Tibial nerve (tissue), 4 donors: Measurements from ENCODE around the gene RPP30. TPM values are rescaled to one million over a fixed set of nuclear protein-coding genes. Genes with fewer than 3 reads are reported as not detected.

Experiments used
- DNase-seq, 2 donors: peaks; one replicate each; pipeline ENCODE4 v3.0.0-alpha.2; 2019; ENCODE audit warnings: low spot score in 2 of 2
- H3K27ac ChIP-seq, 4 donors: fragments of 200-600 bp; sonication (generic) in 3 of 4; one replicate each; pipeline ENCODE4 v1.5.1; 2017 to 2019; ENCODE audit warnings: mild to moderate bottlenecking in 1 of 4
- H3K27me3 ChIP-seq, 2 donors: fragments of 200-600 bp; sonication (generic) in 1 of 2; one replicate each; pipeline versions ENCODE4 v1.5.1 to v1.6.0; 2017 to 2019
- H3K36me3 ChIP-seq, 3 donors: fragments of 200-600 bp; sonication (generic); one replicate each; pipeline ENCODE4 v1.5.1; 2018 to 2019
- H3K4me1 ChIP-seq, 4 donors: fragments of 200-600 bp; sonication (generic) in 3 of 4; one replicate each; pipeline ENCODE4 v1.5.1; 2017 to 2019
- H3K4me3 ChIP-seq, 4 donors: fragments of 200-600 bp; sonication (generic) in 3 of 4; one replicate each; pipeline ENCODE4 v1.5.1; 2017 to 2019; ENCODE audit warnings: mild to moderate bottlenecking in 1 of 4, moderate library complexity in 1 of 4
- H3K9me3 ChIP-seq, 4 donors: fragments of 200-600 bp; sonication (generic) in 3 of 4; one replicate each; pipeline ENCODE4 v1.5.1; 2017 to 2019
- CTCF ChIP-seq, 5 experiments: fragments of 200-600 bp in 3 of 5; fragments of 450-650 bp in 2 of 5; sonication (generic) in 3 of 5; IDR thresholded peaks; one replicate each; pipeline ENCODE4 v1.5.1; 2016 to 2019; ENCODE audit warnings: antibody characterized with exemption in 5 of 5, mild to moderate bottlenecking in 3 of 5, moderate library complexity in 2 of 5
- EP300 ChIP-seq, 2 donors: sonication (generic); formaldehyde crosslinking; IDR thresholded peaks; one replicate each; pipeline ENCODE4 v1.6.1; 2017; ENCODE audit warnings: antibody characterized with exemption in 2 of 2, mild to moderate bottlenecking in 1 of 2
- POLR2A ChIP-seq, 2 donors: fragments of 450-650 bp; IDR thresholded peaks; one replicate each; pipeline ENCODE4 v1.6.1; 2017; ENCODE audit warnings: antibody characterized with exemption in 2 of 2, mild to moderate bottlenecking in 2 of 2, moderate library complexity in 2 of 2
- WGBS, 2 donors: methylation state at CpG; one replicate each; pipeline ENCODE4 v1.1.5; 2018; 5-methylcytosine and 5-hydroxymethylcytosine counted together
- total RNA-seq, 4 donors: library from RNA; depleted of rRNA; stranded (reverse); fragments of >200 nt; gene quantifications; one replicate each; pipeline ENCODE4 v1.1.0, GENCODE V29; 2016

Gene RPP30
- 10 to 100 TPM; 19.4 to 46.5 (median 35.2) TPM for total RNA-seq

- 0 to 1% methylated on average over 27 to 33 of the region's 43 CpGs for WGBS, 2 donors
- TF ChIP-seq POLR2A (IDR thresholded peaks at IDR 0.05) (peak in 1 of 2 donors; percentile 67), CTCF (IDR thresholded peaks at IDR 0.05) (peak in 1 of 5 experiments; percentile 40), EP300 (IDR thresholded peaks at IDR 0.05) (peak; percentile 29 to 86)
- Histone ChIP-seq H3K27me3 (no peaks in the 10 kb centered on the region), H3K36me3 (peaks cover 0 to 17% (median 5%) of the 10 kb centered on the region in 3 donors), H3K27ac (peak within 1 kb of the TSS; percentile 32 to 89 (median 77)), H3K9me3 (peaks cover 0 to 4% (median 1%) of the 10 kb centered on the region in 4 donors), H3K4me1 (peaks cover 0 to 30% (median 12%) of the 10 kb centered on the region in 4 donors), H3K4me3 (peak within 1 kb of the TSS; percentile 65 to 90 (median 84))
- peak; percentile 73 to 83 for DNase-seq
Measured at GRCh38 chr10:90871766-90872647, at the start of gene RPP30. Gene RPP30 (plus strand): TSS chr10:90871974. CDS start chr10:90871987, 13 bp downstream.

DNA sequence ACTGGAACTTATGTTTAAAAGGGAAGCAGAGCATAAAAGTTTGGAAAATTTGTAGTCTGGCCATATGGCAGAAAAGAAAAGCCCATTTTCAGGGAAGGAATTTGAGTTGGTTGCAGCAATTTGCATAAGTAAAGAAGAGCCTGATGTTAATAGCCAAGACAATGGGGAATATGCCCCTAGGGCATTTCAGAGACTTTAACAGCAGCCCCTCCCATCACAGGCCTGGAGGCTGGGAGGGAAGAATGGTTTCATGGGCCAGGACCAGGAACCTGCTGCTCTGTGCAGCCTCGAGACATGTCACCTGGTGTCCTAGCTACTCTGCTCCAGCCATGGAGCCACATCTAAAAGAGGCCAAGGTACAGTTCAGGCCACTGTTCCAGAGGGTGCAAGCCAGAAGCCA, 49.3 kb upstream of the RPP30 start:
- Histone ChIP-seq H3K4me1 (no peaks in the 10 kb centered on the region), H3K36me3 (no peaks in the 10 kb centered on the region), H3K9me3 (peaks cover 0 to 44% (median 0%) of the 10 kb centered on the region in 4 donors), H3K27me3 (no peaks in the 10 kb centered on the region), H3K4me3 (no peak overlapping the region), H3K27ac (no peak overlapping the region)
- DNase-seq, result no peak
- TF ChIP-seq POLR2A (IDR thresholded peaks at IDR 0.05) (no peak), EP300 (IDR thresholded peaks at IDR 0.05) (no peak), CTCF (IDR thresholded peaks at IDR 0.05) (no peak)
- WGBS, 2 donors, result 64 to 73% methylated on average over 1 of the region's 1 CpG

DNA sequence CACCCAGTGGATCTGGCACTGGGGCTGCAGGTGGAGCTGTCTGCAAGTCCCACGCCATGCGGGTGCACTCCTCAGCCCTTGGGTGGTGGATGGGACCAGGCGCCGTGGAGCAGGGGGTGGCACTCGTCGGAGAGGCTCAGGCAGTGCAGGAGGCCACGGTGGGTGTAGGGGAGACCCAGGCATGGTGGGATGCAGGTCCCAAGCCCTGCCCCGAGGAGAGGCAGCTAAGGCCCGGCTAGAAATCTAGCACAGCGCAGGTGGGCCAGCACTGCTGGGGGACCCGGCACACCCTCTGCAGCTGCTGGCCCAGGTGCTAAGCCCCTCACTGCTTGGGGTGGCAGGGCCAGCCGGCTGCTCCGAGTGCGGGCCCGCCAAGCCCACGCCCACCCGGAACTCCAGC, 39.7 kb upstream of the RPP30 start:
- no peak overlapping the region for H3K4me3 ChIP-seq
- no peaks in the 10 kb centered on the region for H3K4me1 ChIP-seq
- no peaks in the 10 kb centered on the region for H3K36me3 ChIP-seq
- no peak for DNase-seq
- TF ChIP-seq EP300 (IDR thresholded peaks at IDR 0.05) (no peak), POLR2A (IDR thresholded peaks at IDR 0.05) (no peak), CTCF (IDR thresholded peaks at IDR 0.05) (no peak)
- no peaks in the 10 kb centered on the region for H3K27me3 ChIP-seq
- no peak overlapping the region for H3K27ac ChIP-seq
- peaks cover 0 to 3% (median 0%) of the 10 kb centered on the region in 4 donors for H3K9me3 ChIP-seq
- WGBS, 2 donors, result 91 to 97% methylated on average over 8 to 9 of the region's 17 CpGs

DNA sequence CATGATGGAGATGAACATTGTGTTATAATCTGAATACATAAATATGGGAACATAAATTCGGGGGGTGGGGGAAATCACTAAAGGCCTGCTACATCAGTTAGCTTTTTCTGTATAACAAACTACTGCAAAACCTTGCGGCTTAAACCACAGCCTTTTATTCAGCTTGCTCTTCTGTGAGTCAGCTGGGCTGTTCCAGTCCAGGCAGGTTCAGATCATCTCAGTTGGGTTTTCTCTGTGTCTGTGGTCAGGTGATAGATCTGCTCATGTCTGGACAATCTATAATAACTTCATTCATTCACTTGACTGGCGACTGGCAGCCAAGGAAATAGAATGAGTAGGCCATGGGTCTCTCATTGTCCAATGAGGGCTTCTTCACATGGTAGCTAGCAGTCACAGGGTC, 37.4 kb upstream of the RPP30 start:
- DNase-seq, result no peak
- Histone ChIP-seq H3K4me3 (no peak overlapping the region), H3K27me3 (no peaks in the 10 kb centered on the region), H3K4me1 (no peaks in the 10 kb centered on the region), H3K36me3 (no peaks in the 10 kb centered on the region), H3K9me3 (no peaks in the 10 kb centered on the region), H3K27ac (no peak overlapping the region)
- TF ChIP-seq CTCF (IDR thresholded peaks at IDR 0.05), result no peak
- TF ChIP-seq POLR2A (IDR thresholded peaks at IDR 0.05), result no peak
- TF ChIP-seq EP300 (IDR thresholded peaks at IDR 0.05), result no peak
- 80 to 88% methylated on average over 3 of the region's 3 CpGs for WGBS, 2 donors

- TF ChIP-seq CTCF (IDR thresholded peaks at IDR 0.05), result no peak
- no peak for TF ChIP-seq EP300 (IDR thresholded peaks at IDR 0.05)
- no peak for TF ChIP-seq POLR2A (IDR thresholded peaks at IDR 0.05)
Measured at GRCh38 chr10:90837486-90837885, 34.3 kb upstream of the RPP30 start.

More at GRCh38 chr10:90837486-90837885, 34.3 kb upstream of the RPP30 start:
- no peak for DNase-seq
- Histone ChIP-seq H3K27ac (no peak overlapping the region), H3K4me3 (no peak overlapping the region), H3K36me3 (no peaks in the 10 kb centered on the region), H3K9me3 (no peaks in the 10 kb centered on the region), H3K4me1 (no peaks in the 10 kb centered on the region), H3K27me3 (no peaks in the 10 kb centered on the region)
- WGBS, 2 donors, result 87 to 100% methylated on average over 1 of the region's 1 CpG
